Neural cell (in vitro differentiated cells): Measurements from ENCODE around the gene L3MBTL4.
"Not testable (repeated sequence)": the region's sequence is repeated elsewhere in the genome, so short reads cannot be mapped to it uniquely, and the experiment has no call there.

ENCODE experiments used
- EP300 ChIP-seq: fragments of 450-650 bp; conservative IDR thresholded peaks from 2 replicates; pipeline ENCODE4 v1.6.1; 2014; ENCODE audit warnings: antibody characterized with exemption, mild to moderate bottlenecking, moderate library complexity; ENCODE audit not compliant: poor library complexity, severe bottlenecking
- EZH2 ChIP-seq: fragments of 200-600, 300-800 bp; shearing (Covaris generic), sonication (generic); IDR thresholded peaks from 2 replicates; pipeline ENCODE4 v1.6.1; 2014; ENCODE audit warnings: antibody characterized with exemption, low read length, borderline replicate concordance, mild to moderate bottlenecking; ENCODE audit not compliant: insufficient read depth, poor library complexity, severe bottlenecking
- MXI1 ChIP-seq: fragments of 450-650 bp; conservative IDR thresholded peaks from 2 replicates; pipeline ENCODE4 v1.6.1; 2014; ENCODE audit warnings: antibody characterized with exemption, mild to moderate bottlenecking; ENCODE audit not compliant: poor library complexity, severe bottlenecking
- POLR2AphosphoS5 ChIP-seq: IDR thresholded peaks from 2 replicates; pipeline ENCODE4 v1.6.1; 2012
- RAD21 ChIP-seq: fragments of 450-650 bp; conservative IDR thresholded peaks from 2 replicates; pipeline ENCODE4 v1.6.1; 2014; ENCODE audit warnings: antibody characterized with exemption, mild to moderate bottlenecking, moderate library complexity
- SMC3 ChIP-seq: fragments of 450-650 bp; conservative IDR thresholded peaks from 2 replicates; pipeline ENCODE4 v1.6.1; 2014; ENCODE audit warnings: antibody characterized with exemption, mild to moderate bottlenecking, moderate library complexity; ENCODE audit not compliant: poor library complexity
- TAF1 ChIP-seq: IDR thresholded peaks from 2 replicates; pipeline ENCODE4 v1.6.1; 2012; ENCODE audit warnings: low read depth
- TF ChIP-seq, protein P1 (sequence below): fragments of 450-650 bp; IDR thresholded peaks from 2 replicates; pipeline ENCODE4 v1.5.1; 2014; ENCODE audit warnings: antibody characterized with exemption, mild to moderate bottlenecking, moderate library complexity; ENCODE audit not compliant: poor library complexity, severe bottlenecking
- TF ChIP-seq, protein P2 (sequence below): IDR thresholded peaks from 2 replicates; pipeline ENCODE4 v1.6.1; 2012; ENCODE audit warnings: borderline replicate concordance

DNA sequence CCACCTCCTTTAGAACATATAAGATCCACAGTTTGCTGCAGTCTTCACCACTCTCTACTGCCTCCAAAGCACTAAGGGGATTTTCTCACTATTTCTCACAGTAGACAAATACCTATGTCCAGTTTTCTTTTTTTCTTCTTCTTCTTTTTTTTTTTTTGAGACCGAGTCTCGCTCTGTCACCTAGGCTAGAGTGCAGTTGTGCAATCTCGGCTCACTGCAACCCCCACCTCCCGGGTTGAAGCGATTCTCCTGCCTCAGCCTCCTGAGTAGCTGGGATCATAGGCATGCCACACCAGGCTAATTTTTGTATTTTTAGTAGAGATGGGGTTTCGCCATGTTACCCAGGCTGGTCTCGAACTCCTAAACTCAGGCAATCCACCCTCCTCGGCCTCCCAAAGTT is 6.2 kb downstream of the L3MBTL4 start:
- TF ChIP-seq, protein P1, sequence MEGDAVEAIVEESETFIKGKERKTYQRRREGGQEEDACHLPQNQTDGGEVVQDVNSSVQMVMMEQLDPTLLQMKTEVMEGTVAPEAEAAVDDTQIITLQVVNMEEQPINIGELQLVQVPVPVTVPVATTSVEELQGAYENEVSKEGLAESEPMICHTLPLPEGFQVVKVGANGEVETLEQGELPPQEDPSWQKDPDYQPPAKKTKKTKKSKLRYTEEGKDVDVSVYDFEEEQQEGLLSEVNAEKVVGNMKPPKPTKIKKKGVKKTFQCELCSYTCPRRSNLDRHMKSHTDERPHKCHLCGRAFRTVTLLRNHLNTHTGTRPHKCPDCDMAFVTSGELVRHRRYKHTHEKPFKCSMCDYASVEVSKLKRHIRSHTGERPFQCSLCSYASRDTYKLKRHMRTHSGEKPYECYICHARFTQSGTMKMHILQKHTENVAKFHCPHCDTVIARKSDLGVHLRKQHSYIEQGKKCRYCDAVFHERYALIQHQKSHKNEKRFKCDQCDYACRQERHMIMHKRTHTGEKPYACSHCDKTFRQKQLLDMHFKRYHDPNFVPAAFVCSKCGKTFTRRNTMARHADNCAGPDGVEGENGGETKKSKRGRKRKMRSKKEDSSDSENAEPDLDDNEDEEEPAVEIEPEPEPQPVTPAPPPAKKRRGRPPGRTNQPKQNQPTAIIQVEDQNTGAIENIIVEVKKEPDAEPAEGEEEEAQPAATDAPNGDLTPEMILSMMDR, result not testable (repeated sequence)
- TF ChIP-seq POLR2AphosphoS5, EP300, RAD21, SMC3, EZH2, TAF1, MXI1: not testable (repeated sequence)
- TF ChIP-seq, protein P2, sequence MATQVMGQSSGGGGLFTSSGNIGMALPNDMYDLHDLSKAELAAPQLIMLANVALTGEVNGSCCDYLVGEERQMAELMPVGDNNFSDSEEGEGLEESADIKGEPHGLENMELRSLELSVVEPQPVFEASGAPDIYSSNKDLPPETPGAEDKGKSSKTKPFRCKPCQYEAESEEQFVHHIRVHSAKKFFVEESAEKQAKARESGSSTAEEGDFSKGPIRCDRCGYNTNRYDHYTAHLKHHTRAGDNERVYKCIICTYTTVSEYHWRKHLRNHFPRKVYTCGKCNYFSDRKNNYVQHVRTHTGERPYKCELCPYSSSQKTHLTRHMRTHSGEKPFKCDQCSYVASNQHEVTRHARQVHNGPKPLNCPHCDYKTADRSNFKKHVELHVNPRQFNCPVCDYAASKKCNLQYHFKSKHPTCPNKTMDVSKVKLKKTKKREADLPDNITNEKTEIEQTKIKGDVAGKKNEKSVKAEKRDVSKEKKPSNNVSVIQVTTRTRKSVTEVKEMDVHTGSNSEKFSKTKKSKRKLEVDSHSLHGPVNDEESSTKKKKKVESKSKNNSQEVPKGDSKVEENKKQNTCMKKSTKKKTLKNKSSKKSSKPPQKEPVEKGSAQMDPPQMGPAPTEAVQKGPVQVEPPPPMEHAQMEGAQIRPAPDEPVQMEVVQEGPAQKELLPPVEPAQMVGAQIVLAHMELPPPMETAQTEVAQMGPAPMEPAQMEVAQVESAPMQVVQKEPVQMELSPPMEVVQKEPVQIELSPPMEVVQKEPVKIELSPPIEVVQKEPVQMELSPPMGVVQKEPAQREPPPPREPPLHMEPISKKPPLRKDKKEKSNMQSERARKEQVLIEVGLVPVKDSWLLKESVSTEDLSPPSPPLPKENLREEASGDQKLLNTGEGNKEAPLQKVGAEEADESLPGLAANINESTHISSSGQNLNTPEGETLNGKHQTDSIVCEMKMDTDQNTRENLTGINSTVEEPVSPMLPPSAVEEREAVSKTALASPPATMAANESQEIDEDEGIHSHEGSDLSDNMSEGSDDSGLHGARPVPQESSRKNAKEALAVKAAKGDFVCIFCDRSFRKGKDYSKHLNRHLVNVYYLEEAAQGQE, result not testable (repeated sequence)
